Measurements from ENCODE around the gene DRD3. TPM values are rescaled to one million over a fixed set of nuclear protein-coding genes. Genes with fewer than 3 reads are reported as not detected.

The DRD3 gene
- total RNA-seq, 1 experiment from 2014 or later, result not detected

DNA sequence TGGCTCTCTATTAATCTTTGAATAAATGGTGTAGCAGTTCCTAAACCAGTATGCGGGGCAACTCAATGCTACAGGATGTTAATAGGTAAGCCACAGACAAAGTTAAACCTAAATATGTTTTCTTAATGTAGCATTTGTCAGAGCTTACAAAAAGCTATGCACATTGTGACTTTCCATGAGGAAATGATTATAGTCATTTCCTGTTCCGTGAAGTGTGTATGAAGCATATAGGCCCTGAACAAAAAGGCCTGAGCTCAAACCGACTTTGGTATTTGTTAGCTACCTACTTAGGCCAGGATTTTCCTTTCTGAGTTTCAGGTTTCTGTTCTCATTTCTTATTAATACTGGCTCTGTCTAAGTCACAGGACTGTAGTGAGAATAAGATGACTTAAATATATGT lies 44.3 kb upstream of the DRD3 start:
- no TSS peak for BruUV-seq (replicated peaks)
- Histone ChIP-seq H3K27me3 (replicated peaks; ENCODE audit: insufficient read depth, low read depth, low read length, poor library complexity) (no peaks in the 10 kb centered on the region), H3K9me3 (ENCODE audit: low read depth, low read length, poor library complexity, severe bottlenecking) (peaks cover 11% of the 10 kb centered on the region), H3K27ac (ENCODE audit: low read depth, low read length, poor library complexity, severe bottlenecking) (no peak overlapping the region), H3K4me3 (ENCODE audit: low read depth, low read length, poor library complexity, severe bottlenecking) (no peak overlapping the region), H3K4me1 (ENCODE audit: insufficient read depth, low read length, poor library complexity, severe bottlenecking) (no peaks in the 10 kb centered on the region), H3K36me3 (ENCODE audit: insufficient read depth, low read length, poor library complexity, severe bottlenecking) (no peaks in the 10 kb centered on the region)
- ChIA-PET CTCF (no interaction called here), POLR2A (ENCODE audit: low non-redundant PET) (interaction anchor here (0.6 kb wide), 1 partner anchor 23 kb away, joined by 5 read pairs; no protein-coding TSS in a partner anchor)
- intact Hi-C loops (cut with micrococcal nuclease; ENCODE audit: unreplicated experiment), result no loop called here
- DNase-seq (ENCODE audit: low spot score), result peak; percentile 55
- TF ChIP-seq EZH2 (IDR thresholded peaks at IDR 0.05; ENCODE audit: borderline replicate concordance, low read depth, low read length, poor library complexity, severe bottlenecking), result no peak
- TF ChIP-seq, protein P1, sequence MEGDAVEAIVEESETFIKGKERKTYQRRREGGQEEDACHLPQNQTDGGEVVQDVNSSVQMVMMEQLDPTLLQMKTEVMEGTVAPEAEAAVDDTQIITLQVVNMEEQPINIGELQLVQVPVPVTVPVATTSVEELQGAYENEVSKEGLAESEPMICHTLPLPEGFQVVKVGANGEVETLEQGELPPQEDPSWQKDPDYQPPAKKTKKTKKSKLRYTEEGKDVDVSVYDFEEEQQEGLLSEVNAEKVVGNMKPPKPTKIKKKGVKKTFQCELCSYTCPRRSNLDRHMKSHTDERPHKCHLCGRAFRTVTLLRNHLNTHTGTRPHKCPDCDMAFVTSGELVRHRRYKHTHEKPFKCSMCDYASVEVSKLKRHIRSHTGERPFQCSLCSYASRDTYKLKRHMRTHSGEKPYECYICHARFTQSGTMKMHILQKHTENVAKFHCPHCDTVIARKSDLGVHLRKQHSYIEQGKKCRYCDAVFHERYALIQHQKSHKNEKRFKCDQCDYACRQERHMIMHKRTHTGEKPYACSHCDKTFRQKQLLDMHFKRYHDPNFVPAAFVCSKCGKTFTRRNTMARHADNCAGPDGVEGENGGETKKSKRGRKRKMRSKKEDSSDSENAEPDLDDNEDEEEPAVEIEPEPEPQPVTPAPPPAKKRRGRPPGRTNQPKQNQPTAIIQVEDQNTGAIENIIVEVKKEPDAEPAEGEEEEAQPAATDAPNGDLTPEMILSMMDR (conservative IDR thresholded peaks at IDR 0.05; ENCODE audit: low read depth, low read length), result no peak

GRCh38 chr3:114221881-114222264 lies 43.0 kb upstream of the DRD3 start:
- ChIA-PET POLR2A (ENCODE audit: low non-redundant PET) (no interaction called here), CTCF (no interaction called here)
- no peak for DNase-seq (ENCODE audit: low spot score)
- TF ChIP-seq, protein P1 (conservative IDR thresholded peaks at IDR 0.05; ENCODE audit: low read depth, low read length), result no peak
- no peak for TF ChIP-seq EZH2 (IDR thresholded peaks at IDR 0.05; ENCODE audit: borderline replicate concordance, low read depth, low read length, poor library complexity, severe bottlenecking)
- no peaks in the 10 kb centered on the region for H3K36me3 ChIP-seq (ENCODE audit: insufficient read depth, low read length, poor library complexity, severe bottlenecking)
- no TSS peak for BruUV-seq (replicated peaks)
- intact Hi-C loops (cut with micrococcal nuclease; ENCODE audit: unreplicated experiment), result no loop called here
- peaks cover 11% of the 10 kb centered on the region for H3K9me3 ChIP-seq (ENCODE audit: low read depth, low read length, poor library complexity, severe bottlenecking)
- H3K4me1 ChIP-seq (ENCODE audit: insufficient read depth, low read length, poor library complexity, severe bottlenecking), result no peaks in the 10 kb centered on the region
- no peak overlapping the region for H3K27ac ChIP-seq (ENCODE audit: low read depth, low read length, poor library complexity, severe bottlenecking)
- H3K4me3 ChIP-seq (ENCODE audit: low read depth, low read length, poor library complexity, severe bottlenecking), result no peak overlapping the region
- H3K27me3 ChIP-seq (replicated peaks; ENCODE audit: insufficient read depth, low read depth, low read length, poor library complexity), result no peaks in the 10 kb centered on the region

DNA sequence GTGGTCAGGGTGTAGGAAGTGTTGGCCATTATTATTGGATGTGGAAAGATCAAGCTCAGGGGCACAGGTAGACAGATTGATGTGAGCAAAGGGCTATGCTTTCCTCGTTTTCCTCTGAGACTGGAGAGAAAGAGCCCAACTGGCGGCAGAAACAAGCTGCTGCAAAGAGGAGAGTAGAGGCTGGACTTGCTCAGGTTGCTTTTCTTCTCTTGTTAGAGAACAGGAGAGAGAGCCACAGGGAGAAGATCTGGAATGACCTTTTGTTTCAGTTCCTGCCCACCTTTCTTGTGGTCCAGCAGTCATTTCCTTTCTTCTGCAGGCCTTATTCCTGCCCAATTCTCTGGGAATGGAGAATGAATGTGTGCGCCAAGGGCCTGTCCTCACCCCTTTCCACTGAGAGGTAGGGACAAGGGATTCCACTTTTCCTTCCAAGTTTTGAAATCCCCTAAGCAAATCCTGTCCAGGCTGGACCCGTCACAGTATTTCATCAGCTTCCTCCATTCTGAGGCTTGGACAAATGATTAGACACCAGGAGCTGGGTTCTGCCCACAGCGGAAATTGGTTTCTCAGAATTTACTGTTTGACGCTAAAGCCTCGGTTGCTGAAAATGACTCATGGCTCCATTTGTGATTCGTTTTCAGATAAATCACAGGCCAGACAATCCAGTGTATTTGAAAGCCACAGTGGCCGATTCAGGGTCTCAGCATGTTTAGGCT lies 42.5 kb upstream of the DRD3 start:
- Histone ChIP-seq H3K27ac (ENCODE audit: low read depth, low read length, poor library complexity, severe bottlenecking) (no peak overlapping the region), H3K27me3 (replicated peaks; ENCODE audit: insufficient read depth, low read depth, low read length, poor library complexity) (no peaks in the 10 kb centered on the region), H3K4me3 (ENCODE audit: low read depth, low read length, poor library complexity, severe bottlenecking) (no peak overlapping the region), H3K36me3 (ENCODE audit: insufficient read depth, low read length, poor library complexity, severe bottlenecking) (no peaks in the 10 kb centered on the region), H3K4me1 (ENCODE audit: insufficient read depth, low read length, poor library complexity, severe bottlenecking) (no peaks in the 10 kb centered on the region), H3K9me3 (ENCODE audit: low read depth, low read length, poor library complexity, severe bottlenecking) (peaks cover 11% of the 10 kb centered on the region)
- intact Hi-C loops (cut with micrococcal nuclease; ENCODE audit: unreplicated experiment), result no loop called here
- TF ChIP-seq, protein P1 (conservative IDR thresholded peaks at IDR 0.05; ENCODE audit: low read depth, low read length), result no peak
- no peak for TF ChIP-seq EZH2 (IDR thresholded peaks at IDR 0.05; ENCODE audit: borderline replicate concordance, low read depth, low read length, poor library complexity, severe bottlenecking)
- ChIA-PET CTCF (no interaction called here), POLR2A (ENCODE audit: low non-redundant PET) (no interaction called here)
- no TSS peak for BruUV-seq (replicated peaks)
- DNase-seq (ENCODE audit: low spot score), result no peak
